Esophagus squamous epithelium (tissue), 4 donors: ENCODE data around the gene DARS2.
A peak's percentile ranks its signal among the peaks of the same experiment; 100 is the strongest.

Source experiments
- CTCF ChIP-seq, 6 experiments: fragments of 450-650 bp in 4 of 6; fragments of 200-600 bp in 2 of 6; sonication (generic) in 2 of 6; IDR thresholded peaks; one replicate each; pipeline ENCODE4 v1.5.1; 2016 to 2019; ENCODE audit warnings: antibody characterized with exemption in 6 of 6, mild to moderate bottlenecking in 4 of 6, moderate library complexity in 4 of 6
- POLR2A ChIP-seq, 4 donors: fragments of 450-650 bp; IDR thresholded peaks; one replicate each; pipeline ENCODE4 v1.6.1; 2017; ENCODE audit warnings: antibody characterized with exemption in 4 of 4, mild to moderate bottlenecking in 4 of 4, moderate library complexity in 3 of 4

- TF ChIP-seq POLR2A (IDR thresholded peaks at IDR 0.05) (peak in 3 of 4 donors; percentile 95 to 97 (median 97)), CTCF (IDR thresholded peaks at IDR 0.05) (no peak)
These were observed 43.3 kb downstream of the DARS2 start, which contains the start of gene GAS5 for GRCh38 chr1:173867753-173868265.
